GM20431 (cell line): ENCODE measurements around the gene DYNC2H1.

ENCODE experiments used
- in situ Hi-C: fragments of 300-500 bp; cut with MseI, MboI; formaldehyde crosslinking; loops from one replicate; pipeline ENCODE4 v1.15.0; 2020; ENCODE audit warnings: low sequenced_read_pairs; ENCODE audit not compliant: unreplicated experiment

The DYNC2H1 gene, protein sequence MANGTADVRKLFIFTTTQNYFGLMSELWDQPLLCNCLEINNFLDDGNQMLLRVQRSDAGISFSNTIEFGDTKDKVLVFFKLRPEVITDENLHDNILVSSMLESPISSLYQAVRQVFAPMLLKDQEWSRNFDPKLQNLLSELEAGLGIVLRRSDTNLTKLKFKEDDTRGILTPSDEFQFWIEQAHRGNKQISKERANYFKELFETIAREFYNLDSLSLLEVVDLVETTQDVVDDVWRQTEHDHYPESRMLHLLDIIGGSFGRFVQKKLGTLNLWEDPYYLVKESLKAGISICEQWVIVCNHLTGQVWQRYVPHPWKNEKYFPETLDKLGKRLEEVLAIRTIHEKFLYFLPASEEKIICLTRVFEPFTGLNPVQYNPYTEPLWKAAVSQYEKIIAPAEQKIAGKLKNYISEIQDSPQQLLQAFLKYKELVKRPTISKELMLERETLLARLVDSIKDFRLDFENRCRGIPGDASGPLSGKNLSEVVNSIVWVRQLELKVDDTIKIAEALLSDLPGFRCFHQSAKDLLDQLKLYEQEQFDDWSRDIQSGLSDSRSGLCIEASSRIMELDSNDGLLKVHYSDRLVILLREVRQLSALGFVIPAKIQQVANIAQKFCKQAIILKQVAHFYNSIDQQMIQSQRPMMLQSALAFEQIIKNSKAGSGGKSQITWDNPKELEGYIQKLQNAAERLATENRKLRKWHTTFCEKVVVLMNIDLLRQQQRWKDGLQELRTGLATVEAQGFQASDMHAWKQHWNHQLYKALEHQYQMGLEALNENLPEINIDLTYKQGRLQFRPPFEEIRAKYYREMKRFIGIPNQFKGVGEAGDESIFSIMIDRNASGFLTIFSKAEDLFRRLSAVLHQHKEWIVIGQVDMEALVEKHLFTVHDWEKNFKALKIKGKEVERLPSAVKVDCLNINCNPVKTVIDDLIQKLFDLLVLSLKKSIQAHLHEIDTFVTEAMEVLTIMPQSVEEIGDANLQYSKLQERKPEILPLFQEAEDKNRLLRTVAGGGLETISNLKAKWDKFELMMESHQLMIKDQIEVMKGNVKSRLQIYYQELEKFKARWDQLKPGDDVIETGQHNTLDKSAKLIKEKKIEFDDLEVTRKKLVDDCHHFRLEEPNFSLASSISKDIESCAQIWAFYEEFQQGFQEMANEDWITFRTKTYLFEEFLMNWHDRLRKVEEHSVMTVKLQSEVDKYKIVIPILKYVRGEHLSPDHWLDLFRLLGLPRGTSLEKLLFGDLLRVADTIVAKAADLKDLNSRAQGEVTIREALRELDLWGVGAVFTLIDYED (N-terminal part only)

DNA sequence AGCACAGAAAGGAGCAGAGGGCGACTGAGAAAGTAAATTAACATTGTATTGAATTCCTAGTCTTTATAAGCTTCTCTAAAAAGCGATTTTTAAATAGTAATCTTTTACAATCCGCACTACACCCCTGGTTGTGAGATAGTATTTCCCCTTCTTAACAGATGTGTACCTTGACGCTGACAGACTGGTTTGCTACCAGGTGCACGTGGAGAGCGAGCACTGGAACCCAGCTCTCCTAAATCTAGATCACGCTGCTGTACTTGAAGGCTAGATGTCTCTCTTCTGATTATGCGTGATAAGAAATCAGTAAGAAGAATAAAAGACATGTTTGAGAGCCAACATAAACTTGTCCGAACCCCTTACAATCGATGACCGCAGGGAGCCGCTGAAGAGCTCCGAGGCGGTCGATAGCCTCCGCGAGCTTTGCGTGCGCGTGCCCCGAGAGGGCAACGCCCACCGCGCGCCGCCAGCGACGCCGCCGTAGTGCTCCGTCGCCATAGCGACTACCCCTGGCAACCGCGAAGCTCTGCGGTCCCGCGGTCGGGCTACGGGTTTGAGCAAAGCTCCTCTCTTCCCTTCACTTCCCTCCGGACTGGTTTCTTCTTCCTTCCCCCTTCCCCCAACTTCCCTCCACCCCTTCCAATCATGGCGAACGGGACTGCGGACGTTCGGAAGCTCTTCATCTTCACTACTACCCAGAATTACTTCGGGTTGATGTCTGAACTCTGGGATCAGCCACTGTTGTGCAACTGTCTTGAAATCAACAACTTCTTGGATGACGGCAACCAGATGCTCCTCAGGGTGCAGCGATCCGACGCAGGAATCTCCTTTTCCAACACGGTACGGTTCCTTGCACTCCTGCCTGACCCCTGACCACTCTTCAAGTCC is at the start of gene DYNC2H1:
Gene DYNC2H1 (plus strand): TSS at position 494 of the 885 bp plus-strand sequence. CDS start 149 bp downstream, at position 643.
- in situ Hi-C loops: no loop called here

- in situ Hi-C loops: no loop called here
Observed at GRCh38 chr11:103061656-103062055, 47.6 kb upstream of the DYNC2H1 start.

GRCh38 chr11:103067118-103067517 is 42.1 kb upstream of the DYNC2H1 start:
- in situ Hi-C loops: no loop called here

- in situ Hi-C loops: no loop called here
Observed at GRCh38 chr11:103069367-103069766, 39.9 kb upstream of the DYNC2H1 start.

DNA sequence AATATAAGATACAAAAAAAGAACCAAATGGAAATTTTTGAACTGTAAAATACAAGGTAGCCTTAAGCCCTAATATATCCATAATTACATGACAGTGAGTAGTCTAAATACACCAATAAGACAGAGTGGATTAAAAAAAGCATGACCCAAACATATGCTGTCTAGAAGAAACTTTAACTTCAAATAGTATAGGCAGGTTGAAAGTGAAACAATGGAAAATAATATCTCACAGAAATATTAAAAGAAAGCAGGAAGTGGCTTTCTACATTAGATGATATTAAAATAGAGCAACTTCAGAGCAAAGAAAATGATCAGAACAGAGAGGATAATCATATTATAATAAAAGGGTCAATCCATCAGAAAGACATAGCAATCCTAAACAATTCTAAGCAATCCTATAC is 39.1 kb upstream of the DYNC2H1 start:
- in situ Hi-C loops: no loop called here

- in situ Hi-C loops: no loop called here
Observed at GRCh38 chr11:103071008-103071407, 38.2 kb upstream of the DYNC2H1 start.

DNA sequence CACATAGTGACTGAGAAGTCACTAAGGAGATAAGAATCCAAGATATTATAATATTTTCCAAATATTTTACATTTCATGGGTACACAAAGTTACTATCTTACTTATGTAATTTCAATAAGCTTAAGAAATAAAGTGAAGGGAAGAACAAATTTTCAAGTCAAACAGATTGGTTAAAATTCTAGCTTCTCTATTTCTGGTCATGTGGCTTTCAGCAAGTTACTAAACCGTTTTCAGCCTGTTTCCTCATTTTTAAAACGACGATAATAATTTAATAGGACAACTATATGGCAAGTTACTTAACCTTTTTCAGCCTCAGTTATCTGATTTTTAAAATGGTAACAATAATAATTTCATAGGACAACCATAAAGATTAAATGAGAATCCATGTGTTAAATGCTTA is 32.9 kb upstream of the DYNC2H1 start:
- in situ Hi-C loops: no loop called here

- in situ Hi-C loops: no loop called here
Observed at GRCh38 chr11:103077554-103077953, 31.7 kb upstream of the DYNC2H1 start.

GRCh38 chr11:103078710-103079109 is 30.5 kb upstream of the DYNC2H1 start:
- in situ Hi-C loops: no loop called here

GRCh38 chr11:103079833-103080232 is 29.4 kb upstream of the DYNC2H1 start:
- in situ Hi-C loops: no loop called here

GRCh38 chr11:103085758-103086365 is 23.4 kb upstream of the DYNC2H1 start:
- in situ Hi-C loops: no loop called here

GRCh38 chr11:103086461-103086860 is 22.8 kb upstream of the DYNC2H1 start:
- in situ Hi-C loops: no loop called here

GRCh38 chr11:103091064-103091800 is 18.0 kb upstream of the DYNC2H1 start:
- in situ Hi-C loops: no loop called here

DNA sequence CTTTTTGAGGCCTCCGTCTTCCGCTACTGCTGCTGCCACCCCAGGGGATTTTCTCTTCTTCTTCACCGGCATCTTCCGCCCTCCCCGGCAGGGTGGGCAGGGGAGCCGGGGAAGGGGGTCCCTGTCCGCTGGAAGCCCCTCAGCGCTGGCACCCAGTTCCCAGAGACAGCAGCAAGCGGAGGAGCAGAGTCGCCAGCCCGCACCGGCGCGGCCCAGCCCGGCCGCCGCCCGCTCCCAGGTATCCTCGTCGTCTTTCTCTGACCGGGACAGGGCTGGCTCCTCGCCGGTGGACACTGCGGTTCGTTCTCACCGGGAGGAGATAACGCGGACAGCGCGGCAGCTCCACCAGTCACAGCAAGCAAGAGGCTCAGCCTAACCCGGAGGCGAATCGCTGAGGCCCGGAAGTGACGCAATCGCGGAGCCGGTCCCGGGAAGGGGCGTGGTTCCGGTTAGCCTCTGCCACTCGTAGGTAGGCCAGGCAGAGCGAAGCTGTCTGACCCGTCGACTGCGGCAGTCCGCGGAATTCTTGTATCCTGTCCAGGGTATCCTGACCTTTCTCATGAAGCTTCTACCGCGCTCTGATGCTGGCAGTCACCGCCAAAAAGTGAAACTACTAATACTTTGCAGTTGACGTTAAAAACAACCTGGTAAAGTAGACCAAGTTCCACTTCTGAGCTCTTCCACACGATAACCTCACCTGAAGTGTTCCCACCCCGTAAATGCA is 17.3 kb upstream of the DYNC2H1 start, which contains the start of gene DCUN1D5:
Gene DCUN1D5 (minus strand): TSS at position 360 of the 724 bp plus-strand sequence. CDS start 288 bp downstream, at position 72.
- in situ Hi-C loops: no loop called here

GRCh38 chr11:103097279-103097678 is 11.9 kb upstream of the DYNC2H1 start:
- in situ Hi-C loops: no loop called here

GRCh38 chr11:103109818-103110388 is 677 bp downstream of the DYNC2H1 start:
- in situ Hi-C loops: no loop called here

GRCh38 chr11:103110391-103110790 is 1.2 kb downstream of the DYNC2H1 start:
- in situ Hi-C loops: no loop called here
